ENCODE measurements around the gene MACROH2A1.
A peak's percentile ranks its signal among the peaks of the same experiment; 100 is the strongest.

MACROH2A1 gene

GRCh38 chr5:135435467-135436330 lies 36.7 kb upstream of the MACROH2A1 start:
- DNase-seq (ENCODE audit: low read depth in 2 of 2), result no peak

GRCh38 chr5:135434591-135435466 lies 35.8 kb upstream of the MACROH2A1 start:
- no peak for DNase-seq (ENCODE audit: low read depth in 2 of 2)

GRCh38 chr5:135433681-135434426 lies 34.8 kb upstream of the MACROH2A1 start:
- no peak for DNase-seq (ENCODE audit: low read depth in 2 of 2)

- no peak for DNase-seq (ENCODE audit: low read depth in 2 of 2)
These were observed 33.1 kb upstream of the MACROH2A1 start for GRCh38 chr5:135432113-135432512.

GRCh38 chr5:135430135-135430437 lies 31.1 kb upstream of the MACROH2A1 start:
- no peak for DNase-seq (ENCODE audit: low read depth in 2 of 2)

GRCh38 chr5:135429301-135430134 lies 30.5 kb upstream of the MACROH2A1 start:
- DNase-seq (ENCODE audit: low read depth in 2 of 2), result no peak

- no peak for DNase-seq (ENCODE audit: low read depth in 2 of 2)
These were observed 29.6 kb upstream of the MACROH2A1 start for GRCh38 chr5:135428586-135428985.

- peak in 1 of 2 donors; percentile 13 for DNase-seq (ENCODE audit: low read depth in 2 of 2)
These were observed 27.4 kb upstream of the MACROH2A1 start for GRCh38 chr5:135426102-135427082.

GRCh38 chr5:135425641-135426040 lies 26.6 kb upstream of the MACROH2A1 start:
- DNase-seq (ENCODE audit: low read depth in 2 of 2), result no peak

GRCh38 chr5:135423846-135424168 lies 24.8 kb upstream of the MACROH2A1 start:
- DNase-seq (ENCODE audit: low read depth in 2 of 2), result no peak

GRCh38 chr5:135423146-135423845 lies 24.3 kb upstream of the MACROH2A1 start:
- no peak for DNase-seq (ENCODE audit: low read depth in 2 of 2)

- DNase-seq (ENCODE audit: low read depth in 2 of 2), result no peak
These were observed 23.4 kb upstream of the MACROH2A1 start for GRCh38 chr5:135422419-135422818.

GRCh38 chr5:135417083-135417482 lies 18.1 kb upstream of the MACROH2A1 start:
- DNase-seq (ENCODE audit: low read depth in 2 of 2), result no peak

GRCh38 chr5:135405082-135405481 lies 6.1 kb upstream of the MACROH2A1 start:
- no peak for DNase-seq (ENCODE audit: low read depth in 2 of 2)

- no peak for DNase-seq (ENCODE audit: low read depth in 2 of 2)
These were observed 3.0 kb upstream of the MACROH2A1 start for GRCh38 chr5:135402031-135402430.

- DNase-seq (ENCODE audit: low read depth in 2 of 2), result no peak
These were observed 1.8 kb upstream of the MACROH2A1 start for GRCh38 chr5:135400866-135401265.

GRCh38 chr5:135399794-135400542 lies 937 bp upstream of the MACROH2A1 start:
- no peak for DNase-seq (ENCODE audit: low read depth in 2 of 2)

- DNase-seq (ENCODE audit: low read depth in 2 of 2), result peak; percentile 23 to 36
These were observed 724 bp downstream of the MACROH2A1 start for GRCh38 chr5:135398160-135398854.
